HG02943 (cell line): Measurements from ENCODE around the gene DLG2.
"Not testable (repeated sequence)": the region's sequence is repeated elsewhere in the genome, so short reads cannot be mapped to it uniquely, and the experiment has no call there.

Source experiments
- ATAC-seq: cut with Tn5 transposase; IDR thresholded peaks from one replicate; pipeline ENCODE4 v1.9.1; 2021; ENCODE audit warnings: mild to moderate bottlenecking, low read depth, moderate library complexity; ENCODE audit not compliant: unreplicated experiment

DLG2 gene

DNA sequence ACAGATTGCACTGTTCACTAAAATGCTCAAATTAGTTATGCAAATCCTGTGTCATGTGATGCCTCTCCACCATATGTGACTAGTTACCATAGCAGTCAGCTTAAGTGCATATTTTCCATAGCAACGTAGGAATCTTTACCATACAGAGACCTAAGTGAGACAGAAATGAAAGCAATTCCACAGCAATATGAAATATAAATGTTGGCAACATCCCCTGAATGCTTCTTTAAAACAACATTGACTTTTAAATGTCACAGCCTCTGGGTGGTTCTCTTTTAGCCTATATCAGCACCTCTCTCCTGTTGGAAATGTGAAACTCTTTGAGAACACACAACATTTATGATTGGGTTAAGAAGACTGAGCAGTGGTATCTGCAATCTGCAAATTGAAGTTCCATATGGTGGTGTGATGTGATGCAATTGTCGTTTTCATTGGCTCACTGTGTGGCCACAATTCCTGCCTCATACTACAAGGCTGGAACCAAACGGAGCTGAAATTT, 814.6 kb downstream of the DLG2 start:
- ATAC-seq: no peak

DNA sequence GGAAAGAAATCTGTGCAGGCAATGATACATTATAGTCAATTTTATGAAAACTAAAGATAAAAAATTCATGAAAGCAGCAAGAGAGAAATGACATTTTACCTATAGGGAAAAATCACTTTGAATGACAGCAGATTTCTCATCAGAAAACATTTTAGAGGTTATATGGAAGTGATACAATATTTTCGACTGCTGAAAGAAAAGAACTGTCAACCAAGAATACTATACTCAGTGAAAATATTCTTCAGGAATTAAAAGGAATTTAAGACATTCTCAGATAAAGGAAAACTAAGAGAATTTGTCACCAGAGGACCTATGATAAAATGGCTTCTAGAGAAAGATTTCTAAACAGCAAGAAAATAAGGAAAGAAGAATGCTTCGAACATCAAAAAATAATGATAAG, 820.8 kb downstream of the DLG2 start:
- ATAC-seq: no peak

- ATAC-seq: no peak
Observed at GRCh38 chr11:84804041-84804440, 823.1 kb downstream of the DLG2 start.

DNA sequence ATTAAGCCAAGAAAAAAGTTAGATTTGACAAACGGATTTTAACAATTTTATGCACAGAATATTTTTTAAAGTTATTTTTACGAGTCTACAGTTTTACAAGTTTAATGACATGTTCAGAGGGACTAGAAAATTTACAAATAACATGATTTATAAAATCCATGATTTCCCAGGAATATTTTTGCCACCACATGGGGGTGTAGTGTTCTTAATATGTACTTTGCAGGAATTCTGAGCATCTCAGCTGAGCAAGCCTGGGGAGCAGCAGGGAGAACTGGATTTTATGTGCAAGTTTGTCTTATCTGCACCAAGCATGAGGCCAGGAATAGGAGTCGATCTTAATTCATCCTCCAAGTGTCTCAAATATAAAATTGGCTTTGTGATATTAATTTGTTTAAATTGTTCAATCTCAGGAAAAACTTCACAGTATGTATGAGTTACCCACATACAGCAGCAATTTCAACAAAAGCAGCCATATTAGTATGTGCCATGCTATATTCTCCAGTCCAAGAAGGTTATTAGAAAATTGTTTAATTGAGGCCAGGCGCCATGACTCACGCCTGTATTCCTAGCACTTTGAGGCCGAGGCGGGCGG, 826.3 kb downstream of the DLG2 start:
- no peak for ATAC-seq

DNA sequence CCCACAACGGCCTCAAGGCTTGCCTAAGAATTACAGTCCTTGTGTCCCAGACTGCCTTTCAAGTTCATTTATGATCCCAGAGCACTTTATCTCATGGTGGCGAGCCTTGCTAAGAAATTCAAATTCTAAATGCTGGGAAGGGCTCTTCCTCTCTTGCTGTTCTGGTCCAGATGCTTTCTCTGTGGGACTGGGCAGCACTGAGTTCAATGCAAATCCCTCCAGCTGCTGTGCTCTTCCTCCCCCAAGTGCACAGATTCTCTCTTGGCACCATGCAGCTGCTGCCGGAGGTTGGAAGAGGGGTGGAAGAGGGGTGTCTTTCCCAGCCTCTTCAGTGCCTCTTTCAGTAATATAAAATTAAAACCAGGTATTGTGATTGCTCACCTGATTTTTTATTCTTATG, 828.0 kb downstream of the DLG2 start:
- no peak for ATAC-seq

GRCh38 chr11:84795698-84796097, 831.4 kb downstream of the DLG2 start:
- no peak for ATAC-seq

DNA sequence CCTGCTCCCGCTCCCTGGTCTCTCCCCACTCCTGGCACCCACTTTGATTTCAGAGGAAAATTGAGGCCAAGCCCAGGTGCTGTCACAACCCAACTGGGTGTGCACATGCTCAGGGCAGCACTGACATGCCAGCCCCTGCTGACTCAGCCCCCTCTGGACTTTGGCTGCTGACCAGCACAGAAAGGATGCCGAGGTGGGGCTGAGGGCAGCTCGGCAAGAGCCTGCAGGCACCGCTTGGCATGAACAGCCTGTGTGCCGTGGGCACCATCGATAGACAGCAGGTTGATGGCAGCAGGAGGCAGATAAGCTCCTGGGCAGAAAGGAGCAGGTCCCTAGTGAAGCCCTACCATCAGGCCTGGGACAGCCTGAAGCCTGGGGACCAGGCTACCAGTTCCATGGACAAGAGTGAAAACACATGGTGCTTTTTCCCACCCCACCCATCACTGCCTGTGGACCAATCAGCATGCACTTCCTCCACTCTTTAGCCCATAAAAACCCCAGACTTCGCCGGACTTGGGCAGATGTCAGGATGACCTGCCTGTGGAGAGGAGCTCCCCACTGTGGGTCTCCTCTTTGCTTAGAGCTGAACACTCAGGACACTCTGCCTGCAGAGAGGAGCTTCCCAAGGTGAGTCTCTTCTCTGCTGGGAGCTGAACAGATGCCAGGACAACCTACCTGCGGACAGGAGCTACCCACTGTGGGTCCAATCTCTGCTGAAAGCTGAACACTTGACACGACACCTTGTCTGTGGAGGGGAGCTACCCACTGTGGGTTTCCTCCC, 832.3 kb downstream of the DLG2 start:
- no peak for ATAC-seq

- no peak for ATAC-seq
Observed at GRCh38 chr11:84793318-84793717, 833.8 kb downstream of the DLG2 start.

DNA sequence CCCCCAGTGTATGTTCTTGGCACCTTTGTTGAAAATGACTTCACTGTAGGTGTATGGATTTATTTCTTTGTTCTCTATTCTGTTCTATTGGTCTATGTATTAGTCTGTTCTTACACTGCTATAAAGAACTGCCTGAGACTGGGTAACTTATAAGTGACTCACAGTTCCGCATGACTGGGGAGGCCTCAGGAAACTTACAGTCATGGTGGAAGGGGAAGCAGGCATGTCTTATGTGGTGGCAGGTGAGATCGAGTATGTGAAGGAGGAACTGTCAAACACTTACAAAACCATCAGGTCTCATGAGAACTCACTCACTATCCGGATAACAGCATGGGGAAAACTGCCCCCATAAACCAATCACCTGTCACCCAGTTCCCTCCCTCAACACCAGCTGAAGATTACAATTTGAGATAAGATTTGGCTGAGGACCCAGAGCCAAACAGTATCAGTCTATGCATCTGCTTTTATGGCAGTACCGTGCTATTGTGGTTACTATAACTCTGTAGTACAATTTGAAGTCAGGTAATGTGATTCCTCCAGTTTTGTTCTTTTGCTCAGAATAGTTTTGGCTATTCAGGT, 836.2 kb downstream of the DLG2 start:
- no peak for ATAC-seq

- no peak for ATAC-seq
Observed at GRCh38 chr11:84788220-84788619, 838.9 kb downstream of the DLG2 start.

DNA sequence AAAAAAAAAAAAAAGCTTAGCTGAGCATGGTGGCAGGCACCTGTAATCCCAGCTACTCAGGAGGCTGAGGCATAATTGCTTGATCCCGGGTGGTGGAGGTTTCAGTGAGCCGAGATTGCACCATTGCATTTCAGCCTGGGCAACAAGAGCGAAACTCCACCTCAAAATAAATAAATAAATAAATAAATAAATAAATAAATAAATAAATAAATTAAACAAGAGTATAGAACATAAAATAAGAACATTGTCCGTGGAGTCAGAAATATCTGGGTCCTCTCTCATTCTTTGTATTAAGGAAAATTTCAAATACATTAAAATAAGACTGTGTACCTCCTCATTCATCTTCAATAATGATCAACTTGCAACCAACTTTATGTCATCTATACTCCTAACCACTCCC, 843.0 kb downstream of the DLG2 start:
- not testable (repeated sequence) for ATAC-seq

GRCh38 chr11:84780689-84781293, 846.4 kb downstream of the DLG2 start:
- no peak for ATAC-seq

- no peak for ATAC-seq
Observed at GRCh38 chr11:84775503-84775902, 851.6 kb downstream of the DLG2 start.

- ATAC-seq: no peak
Observed at GRCh38 chr11:84763931-84764330, 863.2 kb downstream of the DLG2 start.

- no peak for ATAC-seq
Observed at GRCh38 chr11:84757711-84758110, 869.4 kb downstream of the DLG2 start.

- no peak for ATAC-seq
Observed at GRCh38 chr11:84751371-84751770, 875.8 kb downstream of the DLG2 start.

- no peak for ATAC-seq
Observed at GRCh38 chr11:84747871-84748270, 879.3 kb downstream of the DLG2 start.

- no peak for ATAC-seq
Observed at GRCh38 chr11:84740050-84740449, 887.1 kb downstream of the DLG2 start.

DNA sequence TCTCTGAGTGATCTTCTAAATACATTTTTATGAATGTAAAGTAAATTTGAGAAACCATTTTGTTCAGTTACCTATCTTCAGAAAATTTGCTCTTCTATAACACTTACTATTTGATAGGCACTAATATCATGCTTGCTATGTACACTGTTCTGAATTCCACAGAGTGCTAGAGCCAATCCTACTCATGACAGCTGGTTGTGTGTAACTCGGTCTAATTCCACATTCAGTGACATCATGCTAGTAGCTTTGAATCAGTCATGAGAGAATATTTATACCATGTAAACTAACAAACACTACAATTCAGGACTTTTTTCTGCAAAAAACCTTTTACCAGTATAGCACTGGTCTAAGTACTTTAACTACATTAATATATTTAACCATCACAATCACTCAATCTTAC, 902.9 kb downstream of the DLG2 start:
- ATAC-seq: no peak

- no peak for ATAC-seq
Observed at GRCh38 chr11:84722583-84723108, 904.5 kb downstream of the DLG2 start.

GRCh38 chr11:84721561-84721961, 905.6 kb downstream of the DLG2 start:
- no peak for ATAC-seq
